ENCODE results near the gene PLPP4.

- no peak for TF ChIP-seq POLR2AphosphoS5 (IDR thresholded peaks at IDR 0.05; ENCODE audit: low read depth, low read length)
- TF ChIP-seq ZHX2 (IDR thresholded peaks at IDR 0.05; ENCODE audit: low read depth), result no peak
- TF ChIP-seq ZHX2 (CRISPR knock-in tag; IDR thresholded peaks at IDR 0.05; ENCODE audit: borderline replicate concordance), result no peak
- TF ChIP-seq ATF2 (CRISPR knock-in tag; IDR thresholded peaks at IDR 0.05), result no peak
Observed at GRCh38 chr10:120557311-120557710, 100.3 kb downstream of the PLPP4 start.

All from HepG2 (cell line).